Glutamatergic neuron (in vitro differentiated cells): ENCODE data around the gene AFG3L2. TPM values are rescaled to one million over a fixed set of nuclear protein-coding genes. Genes with fewer than 3 reads are reported as not detected.
A peak's percentile ranks its signal among the peaks of the same experiment; 100 is the strongest.

Experiments used
- DNase-seq: peaks from one replicate; pipeline ENCODE4 v3.0.0; 2022
- H3K27ac Mint-ChIP-seq: one replicate; pipeline ENCODE4 v1.8.0; 2020; ENCODE audit warnings: mild to moderate bottlenecking, mixed read lengths, inconsistent platforms; ENCODE audit not compliant: unreplicated experiment
- H3K27me3 Mint-ChIP-seq: one replicate; pipeline ENCODE4 v1.8.0; 2020; ENCODE audit warnings: mild to moderate bottlenecking, moderate library complexity, mixed read lengths, inconsistent platforms; ENCODE audit not compliant: unreplicated experiment
- H3K36me3 Mint-ChIP-seq: one replicate; pipeline ENCODE4 v1.8.0; 2020; ENCODE audit warnings: mild to moderate bottlenecking, mixed read lengths, inconsistent platforms; ENCODE audit not compliant: unreplicated experiment
- H3K4me1 Mint-ChIP-seq: one replicate; pipeline ENCODE4 v1.8.0; 2020; ENCODE audit warnings: mild to moderate bottlenecking, low read depth, mixed read lengths, inconsistent platforms; ENCODE audit not compliant: unreplicated experiment
- H3K4me3 Mint-ChIP-seq: one replicate; pipeline ENCODE4 v1.8.0; 2020; ENCODE audit warnings: mild to moderate bottlenecking, mixed read lengths, inconsistent platforms; ENCODE audit not compliant: unreplicated experiment
- H3K9me3 Mint-ChIP-seq: one replicate; pipeline ENCODE4 v1.8.0; 2020; ENCODE audit warnings: mild to moderate bottlenecking, moderate library complexity, mixed read lengths, inconsistent platforms; ENCODE audit not compliant: unreplicated experiment
- total RNA-seq: library from RNA; stranded (reverse); fragmentation: NEBNext Ultra II Directional; extraction: Animal tissue kit (Norgen Biotek cat#: 25700); gene quantifications from one replicate; pipeline ENCODE4 v1.2.1, GENCODE V29; 2021; ENCODE audit not compliant: unreplicated experiment
- TF ChIP-seq, protein P1 (sequence below): fragments of 200-600 bp; sonication (generic); IDR thresholded peaks from one replicate; pipeline ENCODE4 v1.5.0; 2021; ENCODE audit not compliant: partially characterized antibody, unreplicated experiment

AFG3L2 gene
- total RNA-seq, 1 donor from 2014 or later: 46.7 TPM

DNA sequence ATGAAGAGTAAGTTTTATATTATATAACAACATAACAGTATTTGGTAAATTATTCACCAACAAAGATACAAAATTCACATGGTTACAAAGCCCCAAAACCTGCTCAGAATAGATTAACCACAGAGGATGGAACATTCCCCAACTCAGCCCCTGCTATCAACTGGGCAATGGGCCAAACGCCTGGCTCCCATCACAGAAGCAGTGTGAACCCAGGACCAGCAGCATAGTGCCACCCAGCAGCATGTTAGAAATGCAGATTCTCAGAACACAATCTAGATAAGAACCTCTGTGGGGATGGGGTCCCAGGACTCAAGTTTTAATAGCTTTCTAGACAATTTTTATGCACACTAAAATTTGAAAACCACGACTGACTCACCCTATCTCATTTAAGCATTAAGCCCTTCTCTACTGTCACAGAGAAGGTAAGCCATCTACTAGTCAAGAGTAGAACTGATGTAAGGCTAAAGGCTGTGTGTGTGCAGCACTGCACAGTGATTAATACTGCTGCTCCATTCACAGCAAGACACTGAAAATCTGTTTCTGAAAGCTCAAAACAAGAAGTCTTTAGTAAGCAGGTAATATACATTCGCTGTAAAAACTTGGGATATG, 15.2 kb downstream of the AFG3L2 start:
- Mint-ChIP-seq H3K27me3 (peaks cover 2% of the 10 kb centered on the region), H3K4me3 (no peak overlapping the region), H3K36me3 (no peaks in the 10 kb centered on the region), H3K9me3 (peaks cover 1% of the 10 kb centered on the region), H3K4me1 (peaks cover 4% of the 10 kb centered on the region), H3K27ac (no peak overlapping the region)
- TF ChIP-seq, protein P1, sequence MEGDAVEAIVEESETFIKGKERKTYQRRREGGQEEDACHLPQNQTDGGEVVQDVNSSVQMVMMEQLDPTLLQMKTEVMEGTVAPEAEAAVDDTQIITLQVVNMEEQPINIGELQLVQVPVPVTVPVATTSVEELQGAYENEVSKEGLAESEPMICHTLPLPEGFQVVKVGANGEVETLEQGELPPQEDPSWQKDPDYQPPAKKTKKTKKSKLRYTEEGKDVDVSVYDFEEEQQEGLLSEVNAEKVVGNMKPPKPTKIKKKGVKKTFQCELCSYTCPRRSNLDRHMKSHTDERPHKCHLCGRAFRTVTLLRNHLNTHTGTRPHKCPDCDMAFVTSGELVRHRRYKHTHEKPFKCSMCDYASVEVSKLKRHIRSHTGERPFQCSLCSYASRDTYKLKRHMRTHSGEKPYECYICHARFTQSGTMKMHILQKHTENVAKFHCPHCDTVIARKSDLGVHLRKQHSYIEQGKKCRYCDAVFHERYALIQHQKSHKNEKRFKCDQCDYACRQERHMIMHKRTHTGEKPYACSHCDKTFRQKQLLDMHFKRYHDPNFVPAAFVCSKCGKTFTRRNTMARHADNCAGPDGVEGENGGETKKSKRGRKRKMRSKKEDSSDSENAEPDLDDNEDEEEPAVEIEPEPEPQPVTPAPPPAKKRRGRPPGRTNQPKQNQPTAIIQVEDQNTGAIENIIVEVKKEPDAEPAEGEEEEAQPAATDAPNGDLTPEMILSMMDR: no peak
- no peak for DNase-seq

DNA sequence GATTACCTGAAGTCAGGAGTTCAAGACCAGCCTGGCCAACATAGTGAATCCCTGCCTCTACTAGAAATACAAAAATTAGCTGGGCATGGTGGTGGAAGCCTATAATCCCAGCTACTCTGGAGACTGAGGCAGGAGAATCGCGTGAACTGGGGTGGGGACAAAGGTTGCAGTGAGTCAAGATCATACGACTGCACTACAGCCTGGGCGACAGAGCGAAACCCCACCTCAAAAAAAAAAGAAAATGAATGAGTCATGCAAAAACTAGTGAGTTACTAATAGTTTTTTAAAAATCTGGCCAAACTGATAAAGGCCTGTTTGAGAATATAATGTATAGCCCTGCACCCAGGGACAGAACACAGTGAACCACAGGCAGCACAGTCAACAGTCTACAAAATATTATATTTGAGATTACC, 17.5 kb downstream of the AFG3L2 start:
- peaks cover 4% of the 10 kb centered on the region for H3K36me3 Mint-ChIP-seq
- DNase-seq: no peak
- H3K4me3 Mint-ChIP-seq: no peak overlapping the region
- TF ChIP-seq, protein P1: no peak
- no peaks in the 10 kb centered on the region for H3K4me1 Mint-ChIP-seq
- H3K27me3 Mint-ChIP-seq: peaks cover 2% of the 10 kb centered on the region
- no peak overlapping the region for H3K27ac Mint-ChIP-seq
- H3K9me3 Mint-ChIP-seq: no peaks in the 10 kb centered on the region

DNA sequence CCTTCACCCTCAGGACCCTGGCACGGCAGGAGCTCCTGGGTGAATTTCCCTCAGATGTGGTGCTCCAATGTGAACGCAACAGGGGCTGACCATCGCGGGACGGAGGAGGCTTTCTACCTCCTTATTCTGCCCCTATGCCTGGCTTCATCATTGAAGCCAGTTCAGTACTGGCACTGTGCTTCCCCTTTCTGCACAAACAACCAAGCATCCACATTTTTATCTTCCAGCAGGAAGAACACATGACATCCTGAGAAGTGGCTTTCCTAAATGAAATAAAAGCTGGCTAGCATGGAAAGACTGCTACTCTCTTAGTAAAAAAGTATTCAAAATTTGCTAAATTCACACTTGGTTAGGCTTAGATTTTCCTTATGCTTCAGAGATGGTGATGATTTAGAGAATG, 24.8 kb downstream of the AFG3L2 start:
- H3K4me1 Mint-ChIP-seq: no peaks in the 10 kb centered on the region
- H3K4me3 Mint-ChIP-seq: no peak overlapping the region
- H3K36me3 Mint-ChIP-seq: peaks cover 4% of the 10 kb centered on the region
- no peaks in the 10 kb centered on the region for H3K9me3 Mint-ChIP-seq
- no peaks in the 10 kb centered on the region for H3K27me3 Mint-ChIP-seq
- DNase-seq: no peak
- TF ChIP-seq, protein P1: no peak
- no peak overlapping the region for H3K27ac Mint-ChIP-seq

DNA sequence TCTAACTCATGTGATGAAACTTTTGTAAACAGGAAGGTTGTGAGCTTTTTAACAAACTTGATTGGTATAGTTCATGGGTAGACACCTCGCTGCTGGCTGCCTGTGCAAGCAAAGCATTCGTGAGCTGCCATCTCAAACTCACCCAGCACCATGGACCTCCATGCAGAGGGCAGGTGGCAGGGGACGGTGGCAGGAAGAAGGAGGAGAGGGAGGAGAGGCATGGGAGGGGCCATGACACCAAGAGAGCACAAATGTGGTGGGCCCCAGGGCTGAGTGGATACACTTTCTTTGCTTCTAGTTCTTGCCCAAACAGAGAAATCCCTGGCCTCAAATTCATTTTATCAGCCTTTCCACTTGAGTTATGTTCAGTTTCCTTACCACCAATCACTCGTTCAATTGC, 29.1 kb downstream of the AFG3L2 start:
- Mint-ChIP-seq H3K27ac (no peak overlapping the region), H3K4me3 (no peak overlapping the region), H3K9me3 (no peaks in the 10 kb centered on the region), H3K4me1 (no peaks in the 10 kb centered on the region), H3K27me3 (no peaks in the 10 kb centered on the region), H3K36me3 (no peaks in the 10 kb centered on the region)
- TF ChIP-seq, protein P1: no peak
- DNase-seq: no peak

DNA sequence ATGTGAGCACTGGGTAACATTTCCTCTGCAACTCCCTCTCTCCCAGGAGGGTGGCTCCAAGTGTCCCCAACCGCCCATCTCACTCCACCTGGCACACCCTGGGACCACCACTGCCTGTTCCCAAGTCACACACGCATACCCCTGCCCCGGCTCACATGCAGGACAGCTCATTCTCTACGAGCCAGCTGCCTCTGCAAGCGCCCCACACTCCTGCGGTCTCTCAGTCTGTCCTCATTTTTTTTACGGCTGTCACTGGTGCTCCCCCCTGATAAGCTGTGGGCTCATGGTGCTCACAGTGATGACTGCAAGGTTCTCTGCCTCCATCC, 30.8 kb downstream of the AFG3L2 start:
- H3K36me3 Mint-ChIP-seq: peaks cover 4% of the 10 kb centered on the region

More for the DNA sequence above, 30.8 kb downstream of the AFG3L2 start:
- H3K9me3 Mint-ChIP-seq: no peaks in the 10 kb centered on the region
- peaks cover 2% of the 10 kb centered on the region for H3K27me3 Mint-ChIP-seq
- no peaks in the 10 kb centered on the region for H3K4me1 Mint-ChIP-seq
- H3K27ac Mint-ChIP-seq: peak overlapping the region; percentile 50
- TF ChIP-seq, protein P1: no peak
- no peak for DNase-seq
- no peak overlapping the region for H3K4me3 Mint-ChIP-seq
